ENCODE data around the gene LHFPL4.

DNA sequence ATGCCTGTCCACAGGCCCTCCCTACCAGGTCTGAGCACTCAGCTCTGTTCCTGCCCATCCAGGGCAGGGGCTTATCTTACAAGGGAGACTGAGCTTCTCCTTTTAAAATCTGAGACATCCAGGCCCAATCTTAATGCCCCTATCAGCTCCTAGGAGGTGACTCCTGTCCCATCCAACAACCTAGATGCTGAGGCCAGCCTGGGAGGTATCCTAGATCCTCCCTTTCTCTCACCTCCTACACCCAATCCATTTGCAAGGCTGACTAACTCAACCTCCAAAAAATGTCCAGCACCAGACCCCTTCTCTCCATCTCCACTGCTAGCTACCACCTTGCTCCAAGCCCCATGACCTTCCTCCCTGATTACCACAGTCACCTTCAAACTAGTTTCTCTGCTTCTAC is 17.4 kb downstream of the LHFPL4 start:
- TF ChIP-seq POLR2A (IDR thresholded peaks at IDR 0.05; ENCODE audit: control extremely low read depth in 1 of 2, low read depth in 2 of 2, low read length in 2 of 2), result no peak
- TF ChIP-seq, protein P1, sequence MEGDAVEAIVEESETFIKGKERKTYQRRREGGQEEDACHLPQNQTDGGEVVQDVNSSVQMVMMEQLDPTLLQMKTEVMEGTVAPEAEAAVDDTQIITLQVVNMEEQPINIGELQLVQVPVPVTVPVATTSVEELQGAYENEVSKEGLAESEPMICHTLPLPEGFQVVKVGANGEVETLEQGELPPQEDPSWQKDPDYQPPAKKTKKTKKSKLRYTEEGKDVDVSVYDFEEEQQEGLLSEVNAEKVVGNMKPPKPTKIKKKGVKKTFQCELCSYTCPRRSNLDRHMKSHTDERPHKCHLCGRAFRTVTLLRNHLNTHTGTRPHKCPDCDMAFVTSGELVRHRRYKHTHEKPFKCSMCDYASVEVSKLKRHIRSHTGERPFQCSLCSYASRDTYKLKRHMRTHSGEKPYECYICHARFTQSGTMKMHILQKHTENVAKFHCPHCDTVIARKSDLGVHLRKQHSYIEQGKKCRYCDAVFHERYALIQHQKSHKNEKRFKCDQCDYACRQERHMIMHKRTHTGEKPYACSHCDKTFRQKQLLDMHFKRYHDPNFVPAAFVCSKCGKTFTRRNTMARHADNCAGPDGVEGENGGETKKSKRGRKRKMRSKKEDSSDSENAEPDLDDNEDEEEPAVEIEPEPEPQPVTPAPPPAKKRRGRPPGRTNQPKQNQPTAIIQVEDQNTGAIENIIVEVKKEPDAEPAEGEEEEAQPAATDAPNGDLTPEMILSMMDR (IDR thresholded peaks at IDR 0.05; ENCODE audit: control extremely low read depth in 1 of 3, insufficient read depth in 1 of 3, low read depth in 1 of 3, low read length in 3 of 3), result no peak
- no peak for TF ChIP-seq PHF8 (conservative IDR thresholded peaks at IDR 0.05; ENCODE audit: low read depth, low read length)
- TF ChIP-seq HDAC2 (IDR thresholded peaks at IDR 0.05; ENCODE audit: borderline replicate concordance in 1 of 2, low read depth in 2 of 2, low read length in 2 of 2), result no peak
- TF ChIP-seq, protein P2, sequence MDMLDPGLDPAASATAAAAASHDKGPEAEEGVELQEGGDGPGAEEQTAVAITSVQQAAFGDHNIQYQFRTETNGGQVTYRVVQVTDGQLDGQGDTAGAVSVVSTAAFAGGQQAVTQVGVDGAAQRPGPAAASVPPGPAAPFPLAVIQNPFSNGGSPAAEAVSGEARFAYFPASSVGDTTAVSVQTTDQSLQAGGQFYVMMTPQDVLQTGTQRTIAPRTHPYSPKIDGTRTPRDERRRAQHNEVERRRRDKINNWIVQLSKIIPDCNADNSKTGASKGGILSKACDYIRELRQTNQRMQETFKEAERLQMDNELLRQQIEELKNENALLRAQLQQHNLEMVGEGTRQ (IDR thresholded peaks at IDR 0.05; ENCODE audit: low read length), result no peak
- no peak for TF ChIP-seq RFX5 (IDR thresholded peaks at IDR 0.05; ENCODE audit: borderline replicate concordance, low read depth, low read length)
- TF ChIP-seq BRCA1 (IDR thresholded peaks at IDR 0.05; ENCODE audit: low read depth, low read length), result no peak
- TF ChIP-seq RAD21 (IDR thresholded peaks at IDR 0.05 in 1 of 2, conservative IDR thresholded peaks at IDR 0.05 in 1 of 2; ENCODE audit: low read depth in 2 of 2, low read length in 2 of 2), result no peak
- TF ChIP-seq EP300 (IDR thresholded peaks at IDR 0.05; ENCODE audit: borderline replicate concordance in 1 of 2, low read depth in 2 of 2, low read length in 2 of 2), result no peak
- no peak for TF ChIP-seq POU5F1 (IDR thresholded peaks at IDR 0.05; ENCODE audit: low read depth, low read length)

All from H1 (cell line).